Uterus (tissue), 2 donors: ENCODE results near the gene ZCCHC14.

Experiments used
- POLR2A ChIP-seq, 2 donors: fragments of 450-650 bp; IDR thresholded peaks; one replicate each; pipeline ENCODE4 v1.6.1; 2016; ENCODE audit warnings: antibody characterized with exemption in 2 of 2, mild to moderate bottlenecking in 1 of 2, moderate library complexity in 1 of 2
- TF ChIP-seq, protein P1 (sequence below), 4 experiments: fragments of 200-600 bp in 2 of 4; fragments of 450-650 bp in 2 of 4; sonication (generic) in 2 of 4; IDR thresholded peaks; one replicate each; pipeline ENCODE4 v1.5.1; 2016 to 2019; ENCODE audit warnings: antibody characterized with exemption in 4 of 4, mild to moderate bottlenecking in 2 of 4, moderate library complexity in 1 of 4

DNA sequence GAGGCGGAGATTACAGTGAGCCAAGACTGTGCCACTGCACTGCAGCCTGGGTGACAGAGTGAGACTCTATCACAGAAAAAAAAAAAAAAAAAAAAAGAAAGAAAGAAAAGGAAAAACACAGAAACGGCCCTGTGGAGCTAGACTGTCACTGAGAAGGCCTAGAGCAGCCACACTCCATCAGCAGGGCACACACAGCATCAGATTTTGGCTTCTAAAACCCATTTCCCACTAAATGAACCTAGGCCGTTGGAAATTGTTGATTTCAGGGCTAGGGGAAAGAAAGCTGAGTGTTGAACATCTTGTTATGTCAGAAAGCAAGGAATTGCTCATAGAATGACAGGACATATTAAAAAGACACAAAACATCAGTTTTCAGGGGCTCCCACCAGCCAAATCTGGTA lies 48.9 kb downstream of the ZCCHC14 start:
- no peak for TF ChIP-seq POLR2A (IDR thresholded peaks at IDR 0.05)
- TF ChIP-seq, protein P1, sequence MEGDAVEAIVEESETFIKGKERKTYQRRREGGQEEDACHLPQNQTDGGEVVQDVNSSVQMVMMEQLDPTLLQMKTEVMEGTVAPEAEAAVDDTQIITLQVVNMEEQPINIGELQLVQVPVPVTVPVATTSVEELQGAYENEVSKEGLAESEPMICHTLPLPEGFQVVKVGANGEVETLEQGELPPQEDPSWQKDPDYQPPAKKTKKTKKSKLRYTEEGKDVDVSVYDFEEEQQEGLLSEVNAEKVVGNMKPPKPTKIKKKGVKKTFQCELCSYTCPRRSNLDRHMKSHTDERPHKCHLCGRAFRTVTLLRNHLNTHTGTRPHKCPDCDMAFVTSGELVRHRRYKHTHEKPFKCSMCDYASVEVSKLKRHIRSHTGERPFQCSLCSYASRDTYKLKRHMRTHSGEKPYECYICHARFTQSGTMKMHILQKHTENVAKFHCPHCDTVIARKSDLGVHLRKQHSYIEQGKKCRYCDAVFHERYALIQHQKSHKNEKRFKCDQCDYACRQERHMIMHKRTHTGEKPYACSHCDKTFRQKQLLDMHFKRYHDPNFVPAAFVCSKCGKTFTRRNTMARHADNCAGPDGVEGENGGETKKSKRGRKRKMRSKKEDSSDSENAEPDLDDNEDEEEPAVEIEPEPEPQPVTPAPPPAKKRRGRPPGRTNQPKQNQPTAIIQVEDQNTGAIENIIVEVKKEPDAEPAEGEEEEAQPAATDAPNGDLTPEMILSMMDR (IDR thresholded peaks at IDR 0.05), result no peak
